ENCODE results near the gene NAT10. TPM values are rescaled to one million over a fixed set of nuclear protein-coding genes. Genes with fewer than 3 reads are reported as not detected.

The NAT10 gene
- total RNA-seq, 4 donors from 2014 or later, result 25.2 to 37.0 (median 27.9) TPM

- TF ChIP-seq POLR2A (IDR thresholded peaks at IDR 0.05), result no peak
- no peak for TF ChIP-seq CTCF (IDR thresholded peaks at IDR 0.05)
- WGBS, 2 donors, result 87% methylated on average over 5 of the region's 5 CpGs
- no peak for DNase-seq (ENCODE audit: low spot score in 2 of 2)
- intact Hi-C loops (cut with DNase I; ENCODE audit: low total_unique reads), result no loop called here
- no peak overlapping the region for H3K4me3 ChIP-seq (ENCODE audit: low read depth, poor library complexity, severe bottlenecking)
Observed at GRCh38 chr11:34145073-34145472, 39.6 kb downstream of the NAT10 start.

GRCh38 chr11:34145847-34146381 lies 40.5 kb downstream of the NAT10 start:
- H3K4me3 ChIP-seq (ENCODE audit: low read depth, poor library complexity, severe bottlenecking), result no peak overlapping the region
- 63 to 79% methylated on average over 8 of the region's 8 CpGs for WGBS, 2 donors
- TF ChIP-seq POLR2A (IDR thresholded peaks at IDR 0.05), result no peak
- no peak for TF ChIP-seq CTCF (IDR thresholded peaks at IDR 0.05)
- DNase-seq (ENCODE audit: low spot score in 2 of 2), result no peak
- intact Hi-C loops (cut with DNase I; ENCODE audit: low total_unique reads), result no loop called here

GRCh38 chr11:34146411-34146810 lies 41.0 kb downstream of the NAT10 start:
- 88 to 89% methylated on average over 12 of the region's 12 CpGs for WGBS, 2 donors
- no peak for TF ChIP-seq CTCF (IDR thresholded peaks at IDR 0.05)
- TF ChIP-seq POLR2A (IDR thresholded peaks at IDR 0.05), result no peak
- no peak overlapping the region for H3K4me3 ChIP-seq (ENCODE audit: low read depth, poor library complexity, severe bottlenecking)
- no peak for DNase-seq (ENCODE audit: low spot score in 2 of 2)
- intact Hi-C loops (cut with DNase I; ENCODE audit: low total_unique reads), result no loop called here

- TF ChIP-seq POLR2A (IDR thresholded peaks at IDR 0.05) (no peak), CTCF (IDR thresholded peaks at IDR 0.05) (no peak)
- intact Hi-C loops (cut with DNase I; ENCODE audit: low total_unique reads), result no loop called here
- DNase-seq (ENCODE audit: low spot score in 2 of 2), result no peak
- 80 to 82% methylated on average over 5 of the region's 5 CpGs for WGBS, 2 donors
- H3K4me3 ChIP-seq (ENCODE audit: low read depth, poor library complexity, severe bottlenecking), result no peak overlapping the region
Observed at GRCh38 chr11:34146866-34147265, 41.4 kb downstream of the NAT10 start.

GRCh38 chr11:34147581-34147980 lies 42.2 kb downstream of the NAT10 start:
- no peak overlapping the region for H3K4me3 ChIP-seq (ENCODE audit: low read depth, poor library complexity, severe bottlenecking)
- intact Hi-C loops (cut with DNase I; ENCODE audit: low total_unique reads), result no loop called here
- TF ChIP-seq POLR2A (IDR thresholded peaks at IDR 0.05) (no peak), CTCF (IDR thresholded peaks at IDR 0.05) (no peak)
- WGBS, 2 donors, result 67 to 82% methylated on average over 8 of the region's 8 CpGs
- no peak for DNase-seq (ENCODE audit: low spot score in 2 of 2)

- intact Hi-C loops (cut with DNase I; ENCODE audit: low total_unique reads), result no loop called here
- no peak for DNase-seq (ENCODE audit: low spot score in 2 of 2)
- WGBS, 2 donors, result 91 to 92% methylated on average over 16 of the region's 16 CpGs
- no peak overlapping the region for H3K4me3 ChIP-seq (ENCODE audit: low read depth, poor library complexity, severe bottlenecking)
- no peak for TF ChIP-seq POLR2A (IDR thresholded peaks at IDR 0.05)
- TF ChIP-seq CTCF (IDR thresholded peaks at IDR 0.05), result no peak
Observed at GRCh38 chr11:34148504-34149165, 43.2 kb downstream of the NAT10 start.
